Lung (tissue), 12 donors: ENCODE results near the gene CHN2. TPM values are rescaled to one million over a fixed set of nuclear protein-coding genes. Genes with fewer than 3 reads are reported as not detected.
A peak's percentile ranks its signal among the peaks of the same experiment; 100 is the strongest.

Experiments
- ATAC-seq: fragments of 200-7000 bp; cut with Tn5 transposase; one replicate; pipeline ENCODE4 v1.9.1; 2020; ENCODE audit warnings: moderate number of reproducible peaks; ENCODE audit not compliant: insufficient read depth, low FRiP score
- DNase-seq, 3 donors: peaks; one replicate each; pipeline ENCODE4 v3.0.0-alpha.2; 2013 to 2017
- H3K27ac ChIP-seq, 2 donors: one replicate each; pipeline ENCODE4 v1.5.1; 2013; ENCODE audit warnings: mild to moderate bottlenecking in 2 of 2, moderate library complexity in 2 of 2, control low read depth in 1 of 2, inconsistent platforms in 1 of 2, low read depth in 1 of 2, low read length in 1 of 2
- H3K27me3 ChIP-seq, 3 donors: one replicate each; pipeline ENCODE4 v1.5.1; 2013; ENCODE audit warnings: low read length in 2 of 3; ENCODE audit not compliant: control insufficient read depth in 3 of 3, insufficient read depth in 3 of 3
- H3K36me3 ChIP-seq, 4 donors: one replicate each; pipeline ENCODE4 v1.5.1; 2013; ENCODE audit warnings: low read length in 4 of 4, mild to moderate bottlenecking in 1 of 4, moderate library complexity in 1 of 4; ENCODE audit not compliant: control insufficient read depth in 4 of 4, insufficient read depth in 4 of 4
- H3K4me1 ChIP-seq, 5 donors: one replicate each; pipeline ENCODE4 v1.5.1; 2013; ENCODE audit warnings: low read length in 5 of 5, mild to moderate bottlenecking in 2 of 5, moderate library complexity in 1 of 5; ENCODE audit not compliant: control insufficient read depth in 5 of 5, insufficient read depth in 5 of 5
- H3K4me3 ChIP-seq: one replicate; pipeline ENCODE4 v1.5.1; 2013; ENCODE audit warnings: mild to moderate bottlenecking, control low read depth, moderate library complexity
- H3K9ac ChIP-seq, 2 donors: one replicate each; pipeline ENCODE4 v1.5.1; 2013; ENCODE audit warnings: low read length in 2 of 2, control low read depth in 1 of 2; ENCODE audit not compliant: insufficient read depth in 1 of 2
- H3K9me3 ChIP-seq, 4 donors: one replicate each; pipeline ENCODE4 v1.5.1; 2013; ENCODE audit warnings: low read length in 3 of 4, mild to moderate bottlenecking in 1 of 4, moderate library complexity in 1 of 4; ENCODE audit not compliant: control insufficient read depth in 4 of 4, insufficient read depth in 3 of 4
- WGBS, 2 donors: extraction: QIAGEN DNeasy Blood & Tissue Kit; methylation state at CpG; one replicate each; pipeline ENCODE4 v1.1.7; 2013; 5-methylcytosine and 5-hydroxymethylcytosine counted together
- polyA plus RNA-seq, 2 donors: library from polyadenylated mRNA; stranded (reverse); fragments of 200-250 nt; gene quantifications; one replicate each; pipeline ENCODE4 v1.2.1, GENCODE V29; 2013
- total RNA-seq, 2 donors: library from RNA; depleted of rRNA in 1 of 2; stranded (reverse); fragments of >200 nt in 1 of 2; gene quantifications; one replicate each; pipeline ENCODE4 v1.2.1, GENCODE V29; 2014 to 2021
- TF ChIP-seq, protein P1 (sequence below): IDR thresholded peaks from 2 replicates; pipeline ENCODE4 v1.5.1; 2012; ENCODE audit warnings: mild to moderate bottlenecking; ENCODE audit errors: control extremely low read depth, extremely low read depth
- donor health status: control.
- donor health status: control.
- donor health status: Bipolar disorder and iron deficiency.
- donor health status: healthy.
- donor health status: DM: yes; HTN: yes; CAD: no.

Gene CHN2
- total and polyA plus RNA-seq, 4 donors, result 3.2 to 11.0 (median 6.7) TPM

DNA sequence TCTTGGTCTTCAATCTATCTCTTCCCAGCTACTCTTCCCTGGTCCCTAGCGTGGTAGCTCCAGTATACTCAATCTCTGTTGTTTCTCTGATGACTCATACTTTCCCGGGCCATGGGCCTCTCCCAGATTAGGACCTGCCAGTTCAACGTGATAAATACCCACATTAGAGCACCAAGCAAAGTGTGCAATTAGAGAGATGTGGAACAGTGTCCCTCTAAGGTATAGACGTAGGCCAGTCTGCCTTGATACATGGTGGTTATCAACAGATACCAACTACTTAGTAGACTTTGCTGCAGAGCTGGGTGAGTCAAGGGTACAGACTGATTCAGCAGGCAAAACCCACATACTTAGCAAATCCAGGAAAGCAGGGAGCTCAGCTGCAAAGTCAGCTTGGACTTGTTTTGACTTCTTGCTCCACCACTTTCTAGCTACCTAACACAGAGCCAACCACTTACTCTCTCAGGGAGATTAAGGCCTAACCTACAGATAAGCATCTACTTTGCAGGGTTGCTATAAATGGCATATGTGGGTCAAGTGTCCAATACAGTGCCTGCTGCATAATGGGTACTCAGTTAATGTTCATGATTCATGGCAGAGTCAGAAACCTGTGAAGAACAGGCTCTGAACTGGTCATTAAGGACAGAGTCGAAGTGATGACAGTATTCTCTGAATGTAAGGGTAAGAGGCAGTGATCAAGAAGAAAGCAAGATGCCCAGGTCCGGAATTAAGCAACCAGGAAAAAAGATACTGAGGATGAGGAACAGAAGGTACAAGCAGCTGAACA, 176.1 kb downstream of the CHN2 start:
- 69 to 84% methylated on average over 6 of the region's 6 CpGs for WGBS, 2 donors
- no peaks in the 10 kb centered on the region for H3K27me3 ChIP-seq
- no peak overlapping the region for H3K4me3 ChIP-seq
- H3K36me3 ChIP-seq, result no peaks in the 10 kb centered on the region
- ATAC-seq, result peak; percentile 27
- peak overlapping the region in 1 of 2 donors; percentile 70 for H3K27ac ChIP-seq
- DNase-seq, result peak in 1 of 3 donors; percentile 17
- H3K4me1 ChIP-seq, result no peaks in the 10 kb centered on the region
- no peak overlapping the region for H3K9ac ChIP-seq
- peaks cover 0 to 3% (median 0%) of the 10 kb centered on the region in 4 donors for H3K9me3 ChIP-seq
- TF ChIP-seq, protein P1, sequence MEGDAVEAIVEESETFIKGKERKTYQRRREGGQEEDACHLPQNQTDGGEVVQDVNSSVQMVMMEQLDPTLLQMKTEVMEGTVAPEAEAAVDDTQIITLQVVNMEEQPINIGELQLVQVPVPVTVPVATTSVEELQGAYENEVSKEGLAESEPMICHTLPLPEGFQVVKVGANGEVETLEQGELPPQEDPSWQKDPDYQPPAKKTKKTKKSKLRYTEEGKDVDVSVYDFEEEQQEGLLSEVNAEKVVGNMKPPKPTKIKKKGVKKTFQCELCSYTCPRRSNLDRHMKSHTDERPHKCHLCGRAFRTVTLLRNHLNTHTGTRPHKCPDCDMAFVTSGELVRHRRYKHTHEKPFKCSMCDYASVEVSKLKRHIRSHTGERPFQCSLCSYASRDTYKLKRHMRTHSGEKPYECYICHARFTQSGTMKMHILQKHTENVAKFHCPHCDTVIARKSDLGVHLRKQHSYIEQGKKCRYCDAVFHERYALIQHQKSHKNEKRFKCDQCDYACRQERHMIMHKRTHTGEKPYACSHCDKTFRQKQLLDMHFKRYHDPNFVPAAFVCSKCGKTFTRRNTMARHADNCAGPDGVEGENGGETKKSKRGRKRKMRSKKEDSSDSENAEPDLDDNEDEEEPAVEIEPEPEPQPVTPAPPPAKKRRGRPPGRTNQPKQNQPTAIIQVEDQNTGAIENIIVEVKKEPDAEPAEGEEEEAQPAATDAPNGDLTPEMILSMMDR, result no peak

DNA sequence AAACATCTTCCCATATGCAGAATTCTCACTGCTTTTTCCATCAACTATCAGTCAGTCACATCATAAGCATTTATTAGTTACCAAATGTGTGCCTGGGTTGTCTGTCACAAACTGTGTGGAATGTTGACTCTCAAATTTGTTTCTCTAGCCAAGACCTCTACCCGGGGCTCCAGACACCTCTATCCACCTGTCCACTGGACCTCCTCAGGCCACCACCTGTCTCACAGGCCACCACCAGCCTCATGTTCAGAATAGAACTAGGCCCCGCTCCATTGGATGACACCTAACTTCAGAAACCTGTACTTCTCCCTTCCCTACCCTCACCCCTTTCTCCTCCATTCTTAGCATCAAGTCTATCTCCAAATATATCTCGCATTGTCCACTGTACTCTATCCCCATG, 176.9 kb downstream of the CHN2 start:
- Histone ChIP-seq H3K36me3 (no peaks in the 10 kb centered on the region), H3K9me3 (no peaks in the 10 kb centered on the region), H3K27ac (no peak overlapping the region), H3K4me1 (peaks cover 0 to 4% (median 0%) of the 10 kb centered on the region in 5 donors), H3K9ac (no peak overlapping the region), H3K27me3 (no peaks in the 10 kb centered on the region), H3K4me3 (no peak overlapping the region)
- WGBS, 2 donors, result 98% methylated on average over 3 of the region's 3 CpGs
- no peak for DNase-seq
- ATAC-seq, result no peak
- TF ChIP-seq, protein P1, result no peak

DNA sequence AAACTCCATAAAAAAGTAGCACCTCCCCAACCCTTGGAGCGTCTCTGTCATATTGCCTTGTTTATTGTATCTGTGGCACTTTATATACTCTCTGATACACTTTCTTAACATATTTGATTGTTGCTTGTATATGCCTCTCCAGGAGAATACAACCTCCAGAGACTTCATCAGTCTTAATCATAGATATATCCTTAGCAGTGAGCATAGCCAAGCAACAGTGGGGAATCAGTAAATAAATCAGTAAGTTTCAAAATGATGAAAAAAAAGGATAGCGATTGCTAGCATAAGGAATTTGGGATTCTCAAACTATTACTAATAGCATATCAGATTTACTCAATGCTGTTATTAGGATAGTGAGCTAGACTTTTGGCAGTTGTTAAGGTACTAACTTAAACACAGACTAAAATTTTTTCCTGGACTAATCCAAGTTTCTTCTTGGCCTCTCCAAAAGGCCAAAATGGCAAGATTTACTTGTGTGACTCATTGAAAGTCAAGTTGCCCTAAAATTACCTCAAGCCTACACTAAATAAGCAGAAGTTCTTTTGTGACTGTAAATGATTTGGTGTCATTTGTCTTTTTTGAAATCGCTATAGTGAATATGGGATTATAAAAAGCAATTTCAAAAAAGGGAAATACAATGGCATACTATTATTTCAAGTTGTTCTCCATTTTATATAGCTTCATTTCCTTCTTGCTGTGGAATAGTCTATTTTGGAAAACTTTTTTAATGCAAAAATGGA, 177.9 kb downstream of the CHN2 start:
- H3K27me3 ChIP-seq, result no peaks in the 10 kb centered on the region
- WGBS, 2 donors, result 81 to 86% methylated on average over 3 of the region's 3 CpGs
- TF ChIP-seq, protein P1, result no peak
- no peak overlapping the region for H3K4me3 ChIP-seq
- H3K4me1 ChIP-seq, result peaks cover 0 to 4% (median 0%) of the 10 kb centered on the region in 5 donors
- no peak overlapping the region for H3K9ac ChIP-seq
- H3K27ac ChIP-seq, result no peak overlapping the region
- H3K9me3 ChIP-seq, result no peaks in the 10 kb centered on the region
- no peak for ATAC-seq
- no peak for DNase-seq
- H3K36me3 ChIP-seq, result no peaks in the 10 kb centered on the region
